WTC11 (cell line): ENCODE results near the gene TRPM2. TPM values are rescaled to one million over a fixed set of nuclear protein-coding genes. Genes with fewer than 3 reads are reported as not detected.
"Not testable (repeated sequence)": the region's sequence is repeated elsewhere in the genome, so short reads cannot be mapped to it uniquely, and the experiment has no call there.

Experiments used
- ATAC-seq: fragments of 200-7000 bp; cut with Tn5 transposase; 2 replicates; pipeline ENCODE4 v1.10.0; 2021; ENCODE audit warnings: mild to moderate bottlenecking, moderate library complexity
- CTCF ChIA-PET: fragments of 300-600 bp; sonication (Branson Sonifier 250); formaldehyde crosslinking; loops from one replicate; lab custom pipeline; 2021; ENCODE audit warnings: antibody characterized with exemption; lab: Charles Lee
- POLR2A ChIA-PET: fragments of 350-600 bp; sonication (Branson Sonifier 250); formaldehyde crosslinking; loops from one replicate; lab custom pipeline; 2021; ENCODE audit warnings: antibody characterized with exemption; lab: Charles Lee
- DNase-seq: peaks from one replicate; pipeline ENCODE4 v3.0.0; 2021; ENCODE audit warnings: low spot score
- H3K27ac Mint-ChIP-seq: 2 replicates; pipeline ENCODE4 v1.8.0; 2021; ENCODE audit warnings: mixed read lengths
- H3K27me3 Mint-ChIP-seq: 2 replicates; pipeline ENCODE4 v1.8.0; 2021; ENCODE audit warnings: low read depth, mild to moderate bottlenecking, moderate library complexity, mixed read lengths
- H3K36me3 Mint-ChIP-seq: 2 replicates; pipeline ENCODE4 v1.8.0; 2021; ENCODE audit warnings: mixed read lengths
- H3K4me1 Mint-ChIP-seq: 2 replicates; pipeline ENCODE4 v1.8.0; 2022; ENCODE audit warnings: mixed read lengths
- H3K4me3 Mint-ChIP-seq: 2 replicates; pipeline ENCODE4 v1.8.0; 2021; ENCODE audit warnings: mild to moderate bottlenecking, moderate library complexity, mixed read lengths
- H3K9me3 Mint-ChIP-seq: 2 replicates; pipeline ENCODE4 v1.8.0; 2021; ENCODE audit warnings: mixed read lengths
- ESRRA ChIP-seq: sonication (generic); formaldehyde crosslinking; IDR thresholded peaks from 2 replicates; pipeline ENCODE4 v1.8.1; 2022; ENCODE audit warnings: mild to moderate bottlenecking, missing genetic modification reagents, borderline replicate concordance
- FOXP1 ChIP-seq: sonication (generic); formaldehyde crosslinking; IDR thresholded peaks from 2 replicates; pipeline ENCODE4 v1.8.0; 2022; ENCODE audit warnings: missing genetic modification reagents, mild to moderate bottlenecking, moderate library complexity, borderline replicate concordance
- GABPB1 ChIP-seq: sonication (generic); formaldehyde crosslinking; IDR thresholded peaks from 2 replicates; pipeline ENCODE4 v1.8.1; 2023; ENCODE audit warnings: mild to moderate bottlenecking, missing genetic modification reagents
- HMGA2 ChIP-seq: fragments of 250-450 bp; sonication (Bioruptor Pico); IDR thresholded peaks from 2 replicates; pipeline ENCODE4 v1.4.0; 2021; ENCODE audit warnings: mild to moderate bottlenecking, moderate library complexity
- KAT7 ChIP-seq: sonication (generic); formaldehyde crosslinking; IDR thresholded peaks from 2 replicates; pipeline ENCODE4 v1.8.1; 2023; ENCODE audit warnings: missing genetic modification reagents, mild to moderate bottlenecking, borderline replicate concordance
- NFE2L1 ChIP-seq: sonication (generic); formaldehyde crosslinking; IDR thresholded peaks from 2 replicates; pipeline ENCODE4 v1.8.1; 2023; ENCODE audit warnings: missing genetic modification reagents
- SOX15 ChIP-seq: fragments of 250-450 bp; sonication (Bioruptor Pico); IDR thresholded peaks from 2 replicates; pipeline ENCODE4 v1.9.0; 2021; ENCODE audit warnings: mild to moderate bottlenecking
- TEAD4 ChIP-seq: sonication (generic); formaldehyde crosslinking; IDR thresholded peaks from 2 replicates; pipeline ENCODE4 v1.8.0; 2022; ENCODE audit warnings: mild to moderate bottlenecking, missing genetic modification reagents
- ZNF121 ChIP-seq: sonication (generic); formaldehyde crosslinking; IDR thresholded peaks from 2 replicates; pipeline ENCODE4 v1.8.0; 2023; ENCODE audit warnings: missing genetic modification reagents
- ZNF232 ChIP-seq: sonication (generic); formaldehyde crosslinking; IDR thresholded peaks from 2 replicates; pipeline ENCODE4 v1.8.0; 2022; ENCODE audit warnings: mild to moderate bottlenecking, missing genetic modification reagents
- ZSCAN18 ChIP-seq: fragments of 250-450 bp; sonication (Bioruptor Pico); IDR thresholded peaks from 2 replicates; pipeline ENCODE4 v2.1.2; 2022; ENCODE audit warnings: mild to moderate bottlenecking, moderate library complexity
- total RNA-seq: library from RNA; stranded (reverse); gene quantifications from 3 replicates; pipeline ENCODE4 v1.2.3, GENCODE V29; 2021
- TF ChIP-seq, protein P1 (sequence below): sonication (generic); formaldehyde crosslinking; IDR thresholded peaks from 2 replicates; pipeline ENCODE4 v1.8.1; 2023; ENCODE audit warnings: mild to moderate bottlenecking, missing genetic modification reagents, moderate library complexity
- TF ChIP-seq, protein P2 (sequence below): sonication (generic); formaldehyde crosslinking; IDR thresholded peaks from 2 replicates; pipeline ENCODE4 v1.8.1; 2023; ENCODE audit warnings: mild to moderate bottlenecking, moderate library complexity, missing genetic modification reagents

TRPM2 gene
- total RNA-seq, 1 experiment from 2014 or later: 0.92 TPM

DNA sequence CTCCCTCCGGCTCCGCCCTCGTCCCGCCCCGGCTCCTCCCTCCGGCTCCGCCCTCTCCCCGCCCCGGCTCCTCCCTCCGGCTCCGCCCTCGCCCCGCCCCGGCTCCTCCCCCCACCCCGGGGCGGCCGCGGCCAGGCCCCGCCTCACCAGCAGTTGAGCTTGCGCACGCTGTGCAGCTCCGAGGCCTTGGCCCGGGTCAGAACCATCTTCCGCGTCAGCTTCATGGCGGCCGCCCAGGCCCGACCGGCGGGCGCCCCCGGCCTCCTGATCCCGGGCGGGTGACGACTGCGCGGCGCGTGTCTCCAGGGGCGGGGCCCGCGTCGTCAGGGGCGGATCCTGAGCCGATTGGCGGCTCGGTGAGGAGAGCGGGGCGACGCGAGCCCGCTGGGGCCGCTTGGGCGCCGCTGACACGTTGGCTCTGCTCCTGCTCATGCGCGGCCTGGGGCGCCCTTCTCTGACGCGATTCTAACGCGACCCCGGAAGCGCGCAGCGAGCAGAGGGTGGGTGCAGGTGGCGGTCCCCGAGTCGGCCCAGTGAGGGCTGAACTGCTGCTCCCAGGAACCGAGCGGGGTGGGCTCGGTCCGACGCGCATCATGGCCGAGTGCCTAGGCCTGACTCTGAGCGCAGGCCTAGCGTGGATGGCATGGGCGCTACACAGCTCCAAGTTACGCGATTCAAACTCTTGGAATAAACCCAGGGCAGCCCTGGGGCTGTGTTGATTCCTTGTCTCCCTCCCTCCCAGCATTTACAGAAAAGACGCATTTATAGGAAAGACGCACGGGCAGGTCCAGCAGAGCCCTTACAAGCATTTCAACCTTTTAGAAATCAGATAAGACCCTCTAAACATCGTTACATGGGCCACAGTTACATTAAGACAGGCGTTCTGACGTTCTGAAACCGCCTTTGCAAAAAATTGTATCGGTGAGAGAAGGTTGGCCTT is 14.2 kb upstream of the TRPM2 start, which contains the start of gene CFAP410 (continued):
- 0 out of 2 replicates have a peak, but pooled peaks have one; percentile 53 for TF ChIP-seq KAT7 (CRISPR knock-in tag)

GRCh38 chr21:44341726-44342458 is 11.5 kb upstream of the TRPM2 start:
- H3K4me3 Mint-ChIP-seq, POLR2A ChIA-PET: not testable (repeated sequence)

GRCh38 chr21:44342981-44343380 is 10.4 kb upstream of the TRPM2 start:
- Mint-ChIP-seq H3K27ac (peak overlapping the region; percentile 83; the same call in 1 of the 2 replicates), H3K4me1 (peaks cover 34% of the 10 kb centered on the region)
- ATAC-seq, H3K9me3 Mint-ChIP-seq, H3K36me3 Mint-ChIP-seq, H3K4me3 Mint-ChIP-seq, DNase-seq, POLR2A ChIA-PET, H3K27me3 Mint-ChIP-seq: not testable (repeated sequence)
- CTCF ChIA-PET: interaction anchor here (0.9 to 1.4 kb wide), 2 partner anchors 8 to 17 kb away, joined by 4 to 5 read pairs; no protein-coding TSS in a partner anchor

More at GRCh38 chr21:44341726-44342458, 11.5 kb upstream of the TRPM2 start:
- not testable (repeated sequence) for H3K36me3 Mint-ChIP-seq, H3K9me3 Mint-ChIP-seq, ATAC-seq, H3K27me3 Mint-ChIP-seq, DNase-seq
- Mint-ChIP-seq H3K27ac (peak overlapping the region; percentile 83), H3K4me1 (peaks cover 38% of the 10 kb centered on the region)
- CTCF ChIA-PET: interaction anchor here (0.9 to 2.1 kb wide), 4 partner anchors 10 to 451 kb away, joined by 3 to 7 read pairs (median 4); no protein-coding TSS in a partner anchor

GRCh38 chr21:44344541-44345183 is 8.8 kb upstream of the TRPM2 start:
- CTCF ChIA-PET: interaction anchor here (0.9 to 1.2 kb wide), 4 partner anchors 20 to 145 kb away, joined by 3 to 4 read pairs (median 4); no protein-coding TSS in a partner anchor
- DNase-seq: no peak
- Mint-ChIP-seq H3K9me3 (no peaks in the 10 kb centered on the region), H3K27ac (no peak overlapping the region), H3K36me3 (no peaks in the 10 kb centered on the region)
- no peak for ATAC-seq
- TF ChIP-seq GABPB1 (CRISPR knock-in tag): no peak
- TF ChIP-seq, all 79 proteins: peak for 0
- H3K4me1 Mint-ChIP-seq: peaks cover 31% of the 10 kb centered on the region
- peaks cover 18% of the 10 kb centered on the region for H3K27me3 Mint-ChIP-seq
- POLR2A ChIA-PET: interaction anchor here (0.6 kb wide), 1 partner anchor 102 kb away, joined by 7 read pairs; no protein-coding TSS in a partner anchor
- no peak overlapping the region for H3K4me3 Mint-ChIP-seq

- POLR2A ChIA-PET: no interaction called here
These were observed 7.9 kb upstream of the TRPM2 start for GRCh38 chr21:44345495-44345894.

More at GRCh38 chr21:44345495-44345894, 7.9 kb upstream of the TRPM2 start:
- no peak overlapping the region for H3K27ac Mint-ChIP-seq
- peaks cover 21% of the 10 kb centered on the region for H3K27me3 Mint-ChIP-seq
- TF ChIP-seq ZNF232 (CRISPR knock-in tag): no peak
- TF ChIP-seq, protein P1, sequence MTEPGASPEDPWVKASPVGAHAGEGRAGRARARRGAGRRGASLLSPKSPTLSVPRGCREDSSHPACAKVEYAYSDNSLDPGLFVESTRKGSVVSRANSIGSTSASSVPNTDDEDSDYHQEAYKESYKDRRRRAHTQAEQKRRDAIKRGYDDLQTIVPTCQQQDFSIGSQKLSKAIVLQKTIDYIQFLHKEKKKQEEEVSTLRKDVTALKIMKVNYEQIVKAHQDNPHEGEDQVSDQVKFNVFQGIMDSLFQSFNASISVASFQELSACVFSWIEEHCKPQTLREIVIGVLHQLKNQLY: no peak
- TF ChIP-seq ESRRA (CRISPR knock-in tag): no peak
- no peak for TF ChIP-seq FOXP1 (CRISPR knock-in tag)
- TF ChIP-seq ZNF121 (CRISPR knock-in tag): no peak
- no peak for TF ChIP-seq ZSCAN18 (CRISPR knock-in tag)
- no peak for TF ChIP-seq KAT7 (CRISPR knock-in tag)
- TF ChIP-seq, protein P2, sequence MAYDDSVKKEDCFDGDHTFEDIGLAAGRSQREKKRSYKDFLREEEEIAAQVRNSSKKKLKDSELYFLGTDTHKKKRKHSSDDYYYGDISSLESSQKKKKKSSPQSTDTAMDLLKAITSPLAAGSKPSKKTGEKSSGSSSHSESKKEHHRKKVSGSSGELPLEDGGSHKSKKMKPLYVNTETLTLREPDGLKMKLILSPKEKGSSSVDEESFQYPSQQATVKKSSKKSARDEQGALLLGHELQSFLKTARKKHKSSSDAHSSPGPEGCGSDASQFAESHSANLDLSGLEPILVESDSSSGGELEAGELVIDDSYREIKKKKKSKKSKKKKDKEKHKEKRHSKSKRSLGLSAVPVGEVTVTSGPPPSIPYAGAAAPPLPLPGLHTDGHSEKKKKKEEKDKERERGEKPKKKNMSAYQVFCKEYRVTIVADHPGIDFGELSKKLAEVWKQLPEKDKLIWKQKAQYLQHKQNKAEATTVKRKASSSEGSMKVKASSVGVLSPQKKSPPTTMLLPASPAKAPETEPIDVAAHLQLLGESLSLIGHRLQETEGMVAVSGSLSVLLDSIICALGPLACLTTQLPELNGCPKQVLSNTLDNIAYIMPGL (CRISPR knock-in tag): no peak
- TF ChIP-seq HMGA2 (CRISPR knock-in tag): no peak
- TF ChIP-seq SOX15 (CRISPR knock-in tag): no peak
- no peak for TF ChIP-seq TEAD4 (CRISPR knock-in tag)
- no peak for TF ChIP-seq NFE2L1 (CRISPR knock-in tag)
- CTCF ChIA-PET: interaction anchor here (1.1 kb wide), 1 partner anchor 144 kb away, joined by 4 read pairs; no protein-coding TSS in a partner anchor
- no peak overlapping the region for H3K4me3 Mint-ChIP-seq
- H3K9me3 Mint-ChIP-seq: no peaks in the 10 kb centered on the region
- DNase-seq (no peak), ATAC-seq (no peak)
- no peaks in the 10 kb centered on the region for H3K36me3 Mint-ChIP-seq
- peaks cover 23% of the 10 kb centered on the region for H3K4me1 Mint-ChIP-seq
